CD4-positive, alpha-beta T cell (primary cell): ENCODE measurements around the gene TIPARP. TPM values are rescaled to one million over a fixed set of nuclear protein-coding genes. Genes with fewer than 3 reads are reported as not detected.

Experiments
- ATAC-seq: fragments of 200-7000 bp; cut with Tn5 transposase; one replicate; pipeline ENCODE4 v1.10.0; 2022; ENCODE audit warnings: mild to moderate bottlenecking; ENCODE audit not compliant: poor library complexity
- CTCF ChIA-PET: fragments of 350-600 bp; sonication (Branson Sonifier 250); formaldehyde crosslinking; loops from one replicate; lab custom pipeline; 2021; ENCODE audit warnings: antibody characterized with exemption, inconsistent platforms; lab: Charles Lee
- POLR2A ChIA-PET: fragments of 350-600 bp; sonication (Branson Sonifier 250); formaldehyde crosslinking; loops from one replicate; lab custom pipeline; 2021; ENCODE audit warnings: antibody characterized with exemption, inconsistent platforms; lab: Charles Lee
- DNase-seq, 14 experiments: peaks; one replicate each; pipeline ENCODE4 v3.0.0-alpha.2; 2013 to 2020; ENCODE audit warnings: mixed read lengths in 2 of 14
- H3K27ac ChIP-seq, 2 donors: one replicate each; pipeline versions ENCODE4 v1.5.1 to v1.7.0; 2013; ENCODE audit warnings: low read length in 2 of 2, low read depth in 1 of 2, mild to moderate bottlenecking in 1 of 2
- H3K27me3 ChIP-seq, 2 experiments: 1 replicate in 1 of 2; 2 replicates in 1 of 2; pipeline versions ENCODE4 v1.6.1 to v1.7.0; 2013; ENCODE audit warnings: low read length in 2 of 2, control low read depth in 1 of 2, mild to moderate bottlenecking in 1 of 2, moderate library complexity in 1 of 2; ENCODE audit not compliant: insufficient read depth in 2 of 2, control insufficient read depth in 1 of 2
- H3K36me3 ChIP-seq: one replicate; pipeline ENCODE4 v1.6.1; 2013; ENCODE audit warnings: low read length, control low read depth; ENCODE audit not compliant: insufficient read depth
- H3K4me1 ChIP-seq: one replicate; pipeline ENCODE4 v1.6.1; 2013; ENCODE audit warnings: low read length, control low read depth; ENCODE audit not compliant: insufficient read depth
- H3K4me3 ChIP-seq: one replicate; pipeline ENCODE4 v1.5.1; 2013; ENCODE audit warnings: mild to moderate bottlenecking, low read length, moderate library complexity
- H3K9me3 ChIP-seq, 2 experiments: 1 replicate in 1 of 2; 2 replicates in 1 of 2; pipeline versions ENCODE4 v1.6.1 to v1.7.0; 2013; ENCODE audit warnings: low read length in 2 of 2, mild to moderate bottlenecking in 2 of 2, control low read depth in 1 of 2, moderate library complexity in 1 of 2; ENCODE audit not compliant: control insufficient read depth in 1 of 2, insufficient read depth in 1 of 2
- H3K27ac Mint-ChIP-seq: one replicate; pipeline ENCODE4 v1.8.0; 2020; ENCODE audit warnings: mixed read lengths
- H3K27me3 Mint-ChIP-seq: one replicate; pipeline ENCODE4 v1.8.0; 2021; ENCODE audit warnings: mixed read lengths
- H3K36me3 Mint-ChIP-seq: one replicate; pipeline ENCODE4 v1.8.0; 2021; ENCODE audit warnings: low read depth, mixed read lengths
- H3K4me1 Mint-ChIP-seq: one replicate; pipeline ENCODE4 v1.8.0; 2021; ENCODE audit warnings: low read depth, mixed read lengths
- H3K4me3 Mint-ChIP-seq: one replicate; pipeline ENCODE4 v1.8.0; 2020; ENCODE audit warnings: mild to moderate bottlenecking, mixed read lengths
- H3K9me3 Mint-ChIP-seq: one replicate; pipeline ENCODE4 v1.8.0; 2020; ENCODE audit warnings: mixed read lengths
- CTCF ChIP-seq: fragments of 200-600 bp; IDR thresholded peaks from one replicate; pipeline ENCODE4 v1.8.0; 2022; ENCODE audit warnings: antibody characterized with exemption, mild to moderate bottlenecking
- intact Hi-C, 2 experiments: fragments of 100-400 bp; cut with DNase I in 1 of 2; cut with micrococcal nuclease in 1 of 2; formaldehyde crosslinking; loops; one replicate each; pipeline versions ENCODE4 v1.15.1 to v1.9.0; 2023 to 2025; cut with DNase I, micrococcal nuclease
- total RNA-seq, 174 experiments: library from RNA in 2 of 174; stranded (reverse) in 2 of 174; gene quantifications; one replicate each; pipeline ENCODE4 v1.2.3 and lab custom pipeline; 2021 to 2026

TIPARP gene
- total RNA-seq, 2 experiments from 2014 or later: 158 to 166 TPM

GRCh38 chr3:156742401-156742800 is 68.0 kb downstream of the TIPARP start:
- Histone ChIP-seq H3K4me3 (no peak overlapping the region), H3K27me3 (no peaks in the 10 kb centered on the region), H3K27ac (no peak overlapping the region), H3K4me1 (no peaks in the 10 kb centered on the region), H3K9me3 (peaks cover 0 to 5% of the 10 kb centered on the region in 2 experiments), H3K36me3 (no peaks in the 10 kb centered on the region)
- CTCF ChIA-PET: no interaction called here
- H3K27me3 Mint-ChIP-seq: no peaks in the 10 kb centered on the region
- no peak for TF ChIP-seq CTCF
- no peak for ATAC-seq
- H3K9me3 Mint-ChIP-seq: no peaks in the 10 kb centered on the region
- DNase-seq: no peak
- POLR2A ChIA-PET: no interaction called here
- no peaks in the 10 kb centered on the region for H3K36me3 Mint-ChIP-seq
- no peak overlapping the region for H3K4me3 Mint-ChIP-seq
- H3K27ac Mint-ChIP-seq: no peak overlapping the region
- intact Hi-C loops: no loop called here
- H3K4me1 Mint-ChIP-seq: no peaks in the 10 kb centered on the region

GRCh38 chr3:156743859-156744258 is 69.5 kb downstream of the TIPARP start:
- no peaks in the 10 kb centered on the region for H3K36me3 Mint-ChIP-seq
- H3K27ac Mint-ChIP-seq: no peak overlapping the region
- ChIA-PET CTCF (no interaction called here), POLR2A (no interaction called here)
- Histone ChIP-seq H3K27ac (no peak overlapping the region), H3K27me3 (no peaks in the 10 kb centered on the region), H3K36me3 (no peaks in the 10 kb centered on the region), H3K4me3 (no peak overlapping the region), H3K9me3 (peaks cover 0 to 5% of the 10 kb centered on the region in 2 experiments), H3K4me1 (no peaks in the 10 kb centered on the region)
- DNase-seq (no peak), ATAC-seq (no peak)
- TF ChIP-seq CTCF: no peak
- no peaks in the 10 kb centered on the region for H3K4me1 Mint-ChIP-seq
- no peaks in the 10 kb centered on the region for H3K9me3 Mint-ChIP-seq
- peaks cover 6% of the 10 kb centered on the region for H3K27me3 Mint-ChIP-seq
- intact Hi-C loops: no loop called here
- no peak overlapping the region for H3K4me3 Mint-ChIP-seq

- Histone ChIP-seq H3K27me3 (no peaks in the 10 kb centered on the region), H3K4me3 (no peak overlapping the region), H3K27ac (no peak overlapping the region), H3K4me1 (no peaks in the 10 kb centered on the region), H3K9me3 (peaks cover 0 to 5% of the 10 kb centered on the region in 2 experiments), H3K36me3 (no peaks in the 10 kb centered on the region)
- no peaks in the 10 kb centered on the region for H3K36me3 Mint-ChIP-seq
- no peaks in the 10 kb centered on the region for H3K9me3 Mint-ChIP-seq
- H3K4me3 Mint-ChIP-seq: no peak overlapping the region
- CTCF ChIA-PET: no interaction called here
- intact Hi-C loops: no loop called here
- no peak for ATAC-seq
- no peak for DNase-seq
- POLR2A ChIA-PET: no interaction called here
- H3K4me1 Mint-ChIP-seq: no peaks in the 10 kb centered on the region
- no peak for TF ChIP-seq CTCF
- no peak overlapping the region for H3K27ac Mint-ChIP-seq
- H3K27me3 Mint-ChIP-seq: peaks cover 6% of the 10 kb centered on the region
Measured at GRCh38 chr3:156744631-156745030, 70.2 kb downstream of the TIPARP start.
